ENCODE data around the gene VPS13D.
"Not testable (repeated sequence)": the region's sequence is repeated elsewhere in the genome, so short reads cannot be mapped to it uniquely, and the experiment has no call there.

VPS13D gene

GRCh38 chr1:12215118-12215961 lies 14.5 kb upstream of the VPS13D start:
- Histone ChIP-seq H3K79me1 (ENCODE audit: low read length) (no peaks in the 10 kb centered on the region), H3K18ac (ENCODE audit: low read length) (no peak overlapping the region), H3K4me3 (ENCODE audit: low read length) (no peak overlapping the region), H3K56ac (ENCODE audit: low read length) (no peak overlapping the region), H3K4me2 (ENCODE audit: low read length) (no peak overlapping the region), H3K23ac (ENCODE audit: low read length) (no peak overlapping the region), H2AK5ac (ENCODE audit: low read length) (no peak overlapping the region), H4K8ac (ENCODE audit: low read depth, low read length) (no peak overlapping the region), H3K4me1 (ENCODE audit: control insufficient read depth, low read depth, low read length) (no peaks in the 10 kb centered on the region), H2BK120ac (ENCODE audit: low read depth, low read length) (no peak overlapping the region), H3K9ac (ENCODE audit: low read length) (no peak overlapping the region), H3K27me3 (ENCODE audit: insufficient read depth, low read length, poor library complexity) (no peaks in the 10 kb centered on the region), H4K5ac (ENCODE audit: low read length) (no peak overlapping the region), H3K4ac (ENCODE audit: low read depth, low read length) (no peak overlapping the region), H2BK15ac (replicated peaks; ENCODE audit: low read depth) (no peak overlapping the region), H3K36me3 (ENCODE audit: control insufficient read depth, insufficient read depth, low read length) (no peaks in the 10 kb centered on the region), H3K27ac (ENCODE audit: low read depth, low read length) (no peak overlapping the region), H3K79me2 (ENCODE audit: control insufficient read depth, insufficient read depth, low read length) (no peaks in the 10 kb centered on the region), H2BK5ac (ENCODE audit: low read length) (no peak overlapping the region)
- DNase-seq, result no peak
- WGBS (ENCODE audit: extremely low coverage, insufficient coverage, low lambda C conversion rate), result no CpG with 5 or more reads among the region's 12 CpGs

GRCh38 chr1:12219800-12220199 lies 10.0 kb upstream of the VPS13D start:
- no peak overlapping the region for H4K5ac ChIP-seq (ENCODE audit: low read length)
- no peak overlapping the region for H3K18ac ChIP-seq (ENCODE audit: low read length)
- H3K4me1 ChIP-seq (ENCODE audit: control insufficient read depth, low read depth, low read length), result no peaks in the 10 kb centered on the region
- H3K79me2 ChIP-seq (ENCODE audit: control insufficient read depth, insufficient read depth, low read length), result no peaks in the 10 kb centered on the region
- no peak overlapping the region for H2BK120ac ChIP-seq (ENCODE audit: low read depth, low read length)
- H3K9ac ChIP-seq (ENCODE audit: low read length), result no peak overlapping the region
- H3K36me3 ChIP-seq (ENCODE audit: control insufficient read depth, insufficient read depth, low read length), result no peaks in the 10 kb centered on the region
- H3K27me3 ChIP-seq (ENCODE audit: insufficient read depth, low read length, poor library complexity), result no peaks in the 10 kb centered on the region
- no peaks in the 10 kb centered on the region for H3K79me1 ChIP-seq (ENCODE audit: low read length)
- H3K4me3 ChIP-seq (ENCODE audit: low read length), result no peak overlapping the region
- no peak overlapping the region for H3K23ac ChIP-seq (ENCODE audit: low read length)
- no peak overlapping the region for H4K8ac ChIP-seq (ENCODE audit: low read depth, low read length)
- no peak overlapping the region for H2AK5ac ChIP-seq (ENCODE audit: low read length)
- no peak overlapping the region for H3K56ac ChIP-seq (ENCODE audit: low read length)
- H3K4ac ChIP-seq (ENCODE audit: low read depth, low read length), result no peak overlapping the region
- no peak overlapping the region for H2BK5ac ChIP-seq (ENCODE audit: low read length)
- H3K27ac ChIP-seq (ENCODE audit: low read depth, low read length), result no peak overlapping the region
- no peak overlapping the region for H3K4me2 ChIP-seq (ENCODE audit: low read length)
- whole genome bisulfite sequencing (ENCODE audit: extremely low coverage, insufficient coverage, low lambda C conversion rate), result no CpG with 5 or more reads among the region's 4 CpGs
- DNase-seq, result no peak
- H2BK15ac ChIP-seq (replicated peaks; ENCODE audit: low read depth), result no peak overlapping the region

DNA sequence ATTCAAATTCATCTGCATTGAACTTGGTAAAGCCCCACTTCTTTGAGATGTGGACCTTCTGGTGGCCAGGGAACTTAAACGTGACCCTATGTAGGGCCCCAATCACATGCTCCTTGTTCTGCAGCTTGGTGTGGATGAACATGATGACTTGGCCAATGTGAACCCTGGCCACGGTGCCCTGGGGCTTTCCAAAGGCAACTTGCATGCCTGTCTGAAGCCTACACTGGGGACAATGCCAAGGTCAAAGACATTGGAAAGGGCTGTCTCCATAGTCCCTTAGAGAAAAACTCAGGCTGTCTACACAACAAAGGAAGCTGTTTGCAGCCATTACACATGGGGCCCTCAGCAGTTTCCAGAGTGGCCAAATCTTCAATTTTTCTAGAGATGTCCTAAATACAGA lies 8.9 kb upstream of the VPS13D start:
- no peak overlapping the region for H4K5ac ChIP-seq (ENCODE audit: low read length)
- H3K79me1 ChIP-seq (ENCODE audit: low read length), result no peaks in the 10 kb centered on the region
- no peak overlapping the region for H2BK5ac ChIP-seq (ENCODE audit: low read length)
- no peak overlapping the region for H4K8ac ChIP-seq (ENCODE audit: low read depth, low read length)
- no peak overlapping the region for H2BK120ac ChIP-seq (ENCODE audit: low read depth, low read length)
- H3K27ac ChIP-seq (ENCODE audit: low read depth, low read length), result no peak overlapping the region
- no peak overlapping the region for H3K4ac ChIP-seq (ENCODE audit: low read depth, low read length)
- no peaks in the 10 kb centered on the region for H3K36me3 ChIP-seq (ENCODE audit: control insufficient read depth, insufficient read depth, low read length)
- no peak for DNase-seq
- H3K18ac ChIP-seq (ENCODE audit: low read length), result no peak overlapping the region
- no CpG with 5 or more reads among the region's 2 CpGs for WGBS (ENCODE audit: extremely low coverage, insufficient coverage, low lambda C conversion rate)
- no peak overlapping the region for H3K4me2 ChIP-seq (ENCODE audit: low read length)
- H2AK5ac ChIP-seq (ENCODE audit: low read length), result no peak overlapping the region
- no peak overlapping the region for H2BK15ac ChIP-seq (replicated peaks; ENCODE audit: low read depth)
- H3K9ac ChIP-seq (ENCODE audit: low read length), result no peak overlapping the region
- no peak overlapping the region for H3K23ac ChIP-seq (ENCODE audit: low read length)
- H3K79me2 ChIP-seq (ENCODE audit: control insufficient read depth, insufficient read depth, low read length), result no peaks in the 10 kb centered on the region
- no peak overlapping the region for H3K56ac ChIP-seq (ENCODE audit: low read length)
- H3K4me1 ChIP-seq (ENCODE audit: control insufficient read depth, low read depth, low read length), result no peaks in the 10 kb centered on the region
- H3K4me3 ChIP-seq (ENCODE audit: low read length), result no peak overlapping the region
- no peaks in the 10 kb centered on the region for H3K27me3 ChIP-seq (ENCODE audit: insufficient read depth, low read length, poor library complexity)

GRCh38 chr1:12222700-12223099 lies 7.1 kb upstream of the VPS13D start:
- not testable (repeated sequence) for H3K4me3 ChIP-seq (ENCODE audit: low read length); H3K27ac ChIP-seq (ENCODE audit: low read depth, low read length); H3K18ac ChIP-seq (ENCODE audit: low read length); H3K4me2 ChIP-seq (ENCODE audit: low read length); H3K4me1 ChIP-seq (ENCODE audit: control insufficient read depth, low read depth, low read length); H3K23ac ChIP-seq (ENCODE audit: low read length); DNase-seq; H3K27me3 ChIP-seq (ENCODE audit: insufficient read depth, low read length, poor library complexity); H2BK120ac ChIP-seq (ENCODE audit: low read depth, low read length); H4K5ac ChIP-seq (ENCODE audit: low read length); H2BK5ac ChIP-seq (ENCODE audit: low read length); H3K79me2 ChIP-seq (ENCODE audit: control insufficient read depth, insufficient read depth, low read length); H3K79me1 ChIP-seq (ENCODE audit: low read length); H2AK5ac ChIP-seq (ENCODE audit: low read length); H3K4ac ChIP-seq (ENCODE audit: low read depth, low read length); H2BK15ac ChIP-seq (replicated peaks; ENCODE audit: low read depth); H4K8ac ChIP-seq (ENCODE audit: low read depth, low read length); H3K56ac ChIP-seq (ENCODE audit: low read length); H3K9ac ChIP-seq (ENCODE audit: low read length); H3K36me3 ChIP-seq (ENCODE audit: control insufficient read depth, insufficient read depth, low read length)
- no CpG with 5 or more reads among the region's 1 CpG for WGBS (ENCODE audit: extremely low coverage, insufficient coverage, low lambda C conversion rate)

- H3K79me1 ChIP-seq (ENCODE audit: low read length); H3K4me2 ChIP-seq (ENCODE audit: low read length); H4K8ac ChIP-seq (ENCODE audit: low read depth, low read length); H3K79me2 ChIP-seq (ENCODE audit: control insufficient read depth, insufficient read depth, low read length); H3K4ac ChIP-seq (ENCODE audit: low read depth, low read length); H2BK15ac ChIP-seq (replicated peaks; ENCODE audit: low read depth); H2BK5ac ChIP-seq (ENCODE audit: low read length); H3K27ac ChIP-seq (ENCODE audit: low read depth, low read length); H3K4me3 ChIP-seq (ENCODE audit: low read length); DNase-seq; H3K27me3 ChIP-seq (ENCODE audit: insufficient read depth, low read length, poor library complexity); H3K4me1 ChIP-seq (ENCODE audit: control insufficient read depth, low read depth, low read length); H3K23ac ChIP-seq (ENCODE audit: low read length); H3K36me3 ChIP-seq (ENCODE audit: control insufficient read depth, insufficient read depth, low read length); H3K56ac ChIP-seq (ENCODE audit: low read length); H3K18ac ChIP-seq (ENCODE audit: low read length); H2BK120ac ChIP-seq (ENCODE audit: low read depth, low read length); H4K5ac ChIP-seq (ENCODE audit: low read length); H2AK5ac ChIP-seq (ENCODE audit: low read length); H3K9ac ChIP-seq (ENCODE audit: low read length): not testable (repeated sequence)
- no CpG with 5 or more reads among the region's 6 CpGs for WGBS (ENCODE audit: extremely low coverage, insufficient coverage, low lambda C conversion rate)
These were observed 5.7 kb upstream of the VPS13D start for GRCh38 chr1:12224092-12224491.

DNA sequence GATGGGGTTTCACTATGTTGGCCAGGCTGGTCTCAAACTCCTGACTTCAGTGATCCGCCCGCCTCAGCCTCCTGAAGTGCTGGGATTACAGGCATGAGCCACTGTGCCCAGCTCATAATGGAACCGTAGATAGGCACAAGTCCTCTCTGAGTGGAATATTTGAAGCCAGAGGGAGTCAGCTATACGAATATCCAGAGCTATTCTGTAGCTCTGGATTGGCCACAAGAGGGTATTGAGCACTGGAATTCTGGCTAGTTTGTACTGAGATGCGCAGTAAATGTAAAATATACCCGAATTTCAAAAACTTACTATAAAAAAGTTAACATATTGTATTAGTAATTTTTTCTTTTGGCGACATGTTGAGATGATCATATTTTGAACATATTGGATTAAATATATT lies 851 bp upstream of the VPS13D start:
- WGBS (ENCODE audit: extremely low coverage, insufficient coverage, low lambda C conversion rate), result no CpG with 5 or more reads among the region's 7 CpGs

More for the DNA sequence above, 851 bp upstream of the VPS13D start:
- H4K5ac ChIP-seq (ENCODE audit: low read length), result no peak overlapping the region
- no peak overlapping the region for H3K27ac ChIP-seq (ENCODE audit: low read depth, low read length)
- H2BK15ac ChIP-seq (replicated peaks; ENCODE audit: low read depth), result no peak overlapping the region
- H3K56ac ChIP-seq (ENCODE audit: low read length), result no peak overlapping the region
- no peak overlapping the region for H3K4ac ChIP-seq (ENCODE audit: low read depth, low read length)
- no peak overlapping the region for H3K18ac ChIP-seq (ENCODE audit: low read length)
- no peak overlapping the region for H3K9ac ChIP-seq (ENCODE audit: low read length)
- H3K4me3 ChIP-seq (ENCODE audit: low read length), result no peak overlapping the region
- no peak overlapping the region for H4K8ac ChIP-seq (ENCODE audit: low read depth, low read length)
- H2BK120ac ChIP-seq (ENCODE audit: low read depth, low read length), result no peak overlapping the region
- H3K79me1 ChIP-seq (ENCODE audit: low read length), result peaks cover 5% of the 10 kb centered on the region
- H3K4me1 ChIP-seq (ENCODE audit: control insufficient read depth, low read depth, low read length), result no peaks in the 10 kb centered on the region
- H3K23ac ChIP-seq (ENCODE audit: low read length), result no peak overlapping the region
- peaks cover 4% of the 10 kb centered on the region for H3K79me2 ChIP-seq (ENCODE audit: control insufficient read depth, insufficient read depth, low read length)
- H2AK5ac ChIP-seq (ENCODE audit: low read length), result no peak overlapping the region
- no peak overlapping the region for H2BK5ac ChIP-seq (ENCODE audit: low read length)
- H3K36me3 ChIP-seq (ENCODE audit: control insufficient read depth, insufficient read depth, low read length), result no peaks in the 10 kb centered on the region
- H3K27me3 ChIP-seq (ENCODE audit: insufficient read depth, low read length, poor library complexity), result no peaks in the 10 kb centered on the region
- DNase-seq, result no peak
- no peak overlapping the region for H3K4me2 ChIP-seq (ENCODE audit: low read length)
